ENCODE data around the gene IGIP.

Gene IGIP

DNA sequence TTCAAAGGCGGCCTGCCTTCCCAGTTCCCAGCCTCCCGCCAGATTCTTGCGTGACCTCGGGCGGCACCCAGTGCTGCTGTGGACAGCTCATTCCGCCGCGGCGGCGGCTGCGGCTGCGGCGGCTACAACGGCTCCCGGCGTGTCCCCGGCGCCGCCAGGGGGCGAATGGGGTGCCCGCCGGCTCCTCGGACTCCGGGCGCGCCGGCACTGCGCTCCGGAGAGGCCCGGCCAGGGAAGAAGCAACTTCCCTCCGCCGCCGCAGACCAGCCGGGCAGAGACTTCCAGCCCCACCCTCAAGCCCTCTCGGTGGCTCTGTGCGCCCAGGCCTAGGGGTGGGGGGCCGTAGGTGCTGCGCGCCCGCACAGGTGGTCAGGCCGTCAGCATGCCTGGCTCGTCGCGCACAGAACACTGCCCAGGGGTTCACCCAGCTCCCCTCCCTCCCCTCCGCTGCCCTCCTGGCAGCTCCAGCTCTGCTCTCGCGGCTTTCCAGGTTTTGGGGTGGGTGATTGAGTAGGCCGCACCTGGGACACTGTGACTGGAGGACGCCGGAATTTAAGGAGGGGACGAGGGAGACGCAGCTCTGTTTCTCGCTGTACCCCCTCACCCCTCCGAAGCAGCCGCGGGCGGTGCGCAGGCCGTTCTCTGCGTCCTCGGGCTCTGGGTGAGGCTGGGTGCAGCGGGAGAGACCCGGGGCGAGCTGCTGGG is 20.2 kb downstream of the IGIP start:
- under 1% methylated on average over 42 of the region's 64 CpGs for WGBS (ENCODE audit: insufficient coverage)
- CTCF ChIA-PET = interaction anchor here (0.7 to 7.6 kb wide), 21 partner anchors 10 to 97 kb away, joined by 3 to 129 read pairs (median 6); partner anchors contain the start of gene PURA
- DNase-seq = peak; percentile 61 to 83 (median 80)

GRCh38 chr5:140146523-140146842 is 20.7 kb downstream of the IGIP start:
- ChIA-PET POLR2A (no interaction called here), CTCF (interaction anchor here (0.8 to 7.6 kb wide), 20 partner anchors 9 to 98 kb away, joined by 3 to 129 read pairs (median 6); partner anchors contain the start of gene PURA)
- Histone ChIP-seq H3K36me3 (ENCODE audit: control insufficient read depth in 4 of 4, insufficient read depth in 4 of 4, low read length in 3 of 4) (no peaks in the 10 kb centered on the region), H3K27me3 (replicated peaks in 2 of 5; ENCODE audit: control insufficient read depth in 4 of 5, insufficient read depth in 5 of 5, low read length in 4 of 5) (peaks cover 2 to 39% (median 26%) of the 10 kb centered on the region in 5 experiments), H3K4me3 (ENCODE audit: control insufficient read depth in 1 of 7, extremely low read depth in 1 of 7, insufficient read depth in 4 of 7, low read depth in 2 of 7, low read length in 6 of 7) (peak overlapping the region in 6 of 7 experiments; percentile 18 to 79 (median 64)), H3K27ac (ENCODE audit: insufficient read depth in 1 of 2, low read depth in 1 of 2, low read length in 2 of 2, poor library complexity in 1 of 2, severe bottlenecking in 2 of 2) (no peak overlapping the region), H3K4me1 (ENCODE audit: control extremely low read depth in 1 of 4, control insufficient read depth in 4 of 4, insufficient read depth in 4 of 4, low read length in 3 of 4) (peaks cover 0 to 14% (median 12%) of the 10 kb centered on the region in 4 experiments), H3K9me3 (ENCODE audit: control extremely low read depth in 1 of 5, control insufficient read depth in 4 of 5, insufficient read depth in 2 of 5, low read depth in 1 of 5, low read length in 4 of 5) (no peaks in the 10 kb centered on the region)
- DNase-seq = no peak
- WGBS (ENCODE audit: insufficient coverage) = 14% methylated on average over 14 of the region's 14 CpGs

More for the DNA sequence above, 20.2 kb downstream of the IGIP start:
- Histone ChIP-seq H3K27ac (ENCODE audit: insufficient read depth in 1 of 2, low read depth in 1 of 2, low read length in 2 of 2, poor library complexity in 1 of 2, severe bottlenecking in 2 of 2) (no peak overlapping the region), H3K27me3 (replicated peaks in 2 of 5; ENCODE audit: control insufficient read depth in 4 of 5, insufficient read depth in 5 of 5, low read length in 4 of 5) (peaks cover 2 to 39% (median 26%) of the 10 kb centered on the region in 5 experiments), H3K4me1 (ENCODE audit: control extremely low read depth in 1 of 4, control insufficient read depth in 4 of 4, insufficient read depth in 4 of 4, low read length in 3 of 4) (peaks cover 0 to 14% (median 12%) of the 10 kb centered on the region in 4 experiments), H3K9me3 (ENCODE audit: control extremely low read depth in 1 of 5, control insufficient read depth in 4 of 5, insufficient read depth in 2 of 5, low read depth in 1 of 5, low read length in 4 of 5) (no peaks in the 10 kb centered on the region), H3K4me3 (ENCODE audit: control insufficient read depth in 1 of 7, extremely low read depth in 1 of 7, insufficient read depth in 4 of 7, low read depth in 2 of 7, low read length in 6 of 7) (peak overlapping the region; percentile 18 to 79 (median 58)), H3K36me3 (ENCODE audit: control insufficient read depth in 4 of 4, insufficient read depth in 4 of 4, low read length in 3 of 4) (no peaks in the 10 kb centered on the region)
- POLR2A ChIA-PET = no interaction called here

DNA sequence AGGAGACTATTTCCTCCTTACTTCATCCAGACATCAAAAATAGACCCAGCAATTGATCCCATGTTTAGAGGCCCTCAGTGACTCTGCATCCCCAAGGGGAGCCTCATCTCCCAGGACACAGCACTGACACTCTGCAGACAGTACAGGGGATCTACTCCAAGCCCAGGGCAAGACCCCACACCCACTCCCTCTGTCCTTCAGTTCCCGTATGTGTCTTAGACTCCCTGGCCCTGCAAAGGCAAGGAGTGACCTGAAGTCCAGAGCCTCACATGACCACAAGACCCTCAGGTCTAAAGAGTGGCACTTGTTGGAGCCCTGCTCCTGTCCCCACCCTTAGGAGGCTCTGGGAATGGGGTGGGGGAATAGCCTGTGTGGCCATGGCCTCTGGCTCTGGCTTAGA is 21.7 kb downstream of the IGIP start:
- Histone ChIP-seq H3K9me3 (ENCODE audit: control extremely low read depth in 1 of 5, control insufficient read depth in 4 of 5, insufficient read depth in 2 of 5, low read depth in 1 of 5, low read length in 4 of 5) (no peaks in the 10 kb centered on the region), H3K27me3 (replicated peaks in 2 of 5; ENCODE audit: control insufficient read depth in 4 of 5, insufficient read depth in 5 of 5, low read length in 4 of 5) (peaks cover 2 to 39% (median 26%) of the 10 kb centered on the region in 5 experiments), H3K4me1 (ENCODE audit: control extremely low read depth in 1 of 4, control insufficient read depth in 4 of 4, insufficient read depth in 4 of 4, low read length in 3 of 4) (peaks cover 0 to 14% (median 12%) of the 10 kb centered on the region in 4 experiments), H3K36me3 (ENCODE audit: control insufficient read depth in 4 of 4, insufficient read depth in 4 of 4, low read length in 3 of 4) (no peaks in the 10 kb centered on the region), H3K27ac (ENCODE audit: insufficient read depth in 1 of 2, low read depth in 1 of 2, low read length in 2 of 2, poor library complexity in 1 of 2, severe bottlenecking in 2 of 2) (no peak overlapping the region), H3K4me3 (ENCODE audit: control insufficient read depth in 1 of 7, extremely low read depth in 1 of 7, insufficient read depth in 4 of 7, low read depth in 2 of 7, low read length in 6 of 7) (no peak overlapping the region)
- POLR2A ChIA-PET = no interaction called here
- CTCF ChIA-PET = interaction anchor here (1.0 to 7.6 kb wide), 5 partner anchors 8 to 82 kb away, joined by 3 to 105 read pairs (median 14); no protein-coding TSS in a partner anchor
- WGBS (ENCODE audit: insufficient coverage) = 100% methylated on average over 1 of the region's 1 CpG
- DNase-seq = no peak

DNA sequence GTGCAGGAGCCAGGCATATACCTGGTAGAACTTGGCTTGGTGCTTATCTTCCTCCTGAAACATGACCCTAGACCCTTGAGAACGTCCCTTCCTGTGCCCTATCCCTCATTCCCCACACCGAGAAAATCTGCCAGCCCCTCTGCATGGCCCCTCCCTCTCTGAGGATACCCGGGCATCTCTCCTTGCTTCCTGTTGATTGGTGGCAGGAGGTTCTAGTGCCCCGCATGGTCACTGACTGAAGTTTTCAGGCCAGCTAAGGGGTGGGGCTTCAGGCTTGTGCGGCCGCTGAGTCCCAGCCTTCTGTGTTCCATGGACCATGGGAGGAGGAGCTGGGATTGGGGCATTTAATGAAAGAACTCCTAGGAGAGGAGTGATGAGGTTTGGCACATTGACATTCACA is 22.8 kb downstream of the IGIP start:
- Histone ChIP-seq H3K27ac (ENCODE audit: insufficient read depth in 1 of 2, low read depth in 1 of 2, low read length in 2 of 2, poor library complexity in 1 of 2, severe bottlenecking in 2 of 2) (no peak overlapping the region), H3K4me1 (ENCODE audit: control extremely low read depth in 1 of 4, control insufficient read depth in 4 of 4, insufficient read depth in 4 of 4, low read length in 3 of 4) (peaks cover 0 to 23% (median 16%) of the 10 kb centered on the region in 4 experiments), H3K36me3 (ENCODE audit: control insufficient read depth in 4 of 4, insufficient read depth in 4 of 4, low read length in 3 of 4) (no peaks in the 10 kb centered on the region), H3K4me3 (ENCODE audit: control insufficient read depth in 1 of 7, extremely low read depth in 1 of 7, insufficient read depth in 4 of 7, low read depth in 2 of 7, low read length in 6 of 7) (no peak overlapping the region), H3K27me3 (replicated peaks in 2 of 5; ENCODE audit: control insufficient read depth in 4 of 5, insufficient read depth in 5 of 5, low read length in 4 of 5) (peaks cover 2 to 39% (median 24%) of the 10 kb centered on the region in 5 experiments), H3K9me3 (ENCODE audit: control extremely low read depth in 1 of 5, control insufficient read depth in 4 of 5, insufficient read depth in 2 of 5, low read depth in 1 of 5, low read length in 4 of 5) (no peaks in the 10 kb centered on the region)
- ChIA-PET CTCF (interaction anchor here (1.5 to 7.6 kb wide), 2 partner anchors 7 to 75 kb away, joined by 3 to 105 read pairs; no protein-coding TSS in a partner anchor), POLR2A (no interaction called here)
- no peak for DNase-seq
- 41% methylated on average over 3 of the region's 6 CpGs for WGBS (ENCODE audit: insufficient coverage)

GRCh38 chr5:140150201-140150600 is 24.5 kb downstream of the IGIP start:
- ChIA-PET POLR2A (no interaction called here), CTCF (interaction anchor here (1.8 to 11.1 kb wide), 3 partner anchors 6 to 73 kb away, joined by 4 to 142 read pairs (median 105); no protein-coding TSS in a partner anchor)
- WGBS (ENCODE audit: insufficient coverage) = 100% methylated on average over 1 of the region's 2 CpGs
- Histone ChIP-seq H3K27ac (ENCODE audit: insufficient read depth in 1 of 2, low read depth in 1 of 2, low read length in 2 of 2, poor library complexity in 1 of 2, severe bottlenecking in 2 of 2) (no peak overlapping the region), H3K4me1 (ENCODE audit: control extremely low read depth in 1 of 4, control insufficient read depth in 4 of 4, insufficient read depth in 4 of 4, low read length in 3 of 4) (peaks cover 0 to 23% (median 16%) of the 10 kb centered on the region in 4 experiments), H3K4me3 (ENCODE audit: control insufficient read depth in 1 of 7, extremely low read depth in 1 of 7, insufficient read depth in 4 of 7, low read depth in 2 of 7, low read length in 6 of 7) (no peak overlapping the region), H3K36me3 (ENCODE audit: control insufficient read depth in 4 of 4, insufficient read depth in 4 of 4, low read length in 3 of 4) (no peaks in the 10 kb centered on the region), H3K27me3 (replicated peaks in 2 of 5; ENCODE audit: control insufficient read depth in 4 of 5, insufficient read depth in 5 of 5, low read length in 4 of 5) (peaks cover 2 to 35% (median 22%) of the 10 kb centered on the region in 5 experiments), H3K9me3 (ENCODE audit: control extremely low read depth in 1 of 5, control insufficient read depth in 4 of 5, insufficient read depth in 2 of 5, low read depth in 1 of 5, low read length in 4 of 5) (no peaks in the 10 kb centered on the region)
- DNase-seq = no peak

DNA sequence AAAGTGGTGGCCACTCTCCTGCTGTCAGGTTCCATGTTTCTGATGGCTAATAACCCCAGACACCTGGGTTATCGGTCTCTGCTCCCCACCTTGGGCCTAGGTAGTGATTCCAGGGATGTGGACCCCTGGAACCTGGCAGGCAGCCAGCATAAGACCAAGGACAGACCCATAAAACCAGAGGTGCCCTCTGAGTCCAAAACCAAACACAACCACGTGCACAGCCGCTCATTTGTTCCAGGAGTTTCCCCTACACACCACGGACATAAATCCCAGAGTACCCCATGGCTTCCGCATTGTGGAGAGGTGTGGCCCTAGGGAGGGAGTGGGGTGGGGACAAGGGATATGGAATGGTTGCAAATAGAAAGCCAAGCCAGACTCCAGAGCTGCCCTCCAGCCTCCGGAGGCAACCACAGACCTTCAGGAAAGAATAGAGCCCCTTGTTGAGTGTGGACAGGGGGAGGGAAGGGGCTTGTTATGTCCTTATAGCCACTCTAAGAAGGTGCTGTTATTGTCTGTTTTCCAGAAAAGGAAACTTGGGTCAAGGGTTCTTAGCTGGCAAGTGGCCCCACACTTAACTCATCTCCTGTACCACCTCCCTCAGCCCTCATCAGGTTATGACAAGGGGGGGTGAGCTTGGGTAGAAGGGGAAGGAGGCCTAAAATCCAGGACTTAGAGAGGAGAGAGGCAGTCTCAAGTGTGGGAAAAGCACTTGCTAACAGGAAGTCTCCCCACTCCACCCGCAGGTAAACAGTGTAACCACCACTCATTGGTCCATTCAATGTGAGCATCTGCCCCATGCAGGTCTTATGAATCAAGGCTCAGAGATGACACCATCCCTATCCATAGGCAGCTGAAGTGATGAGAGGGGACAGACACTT is 25.6 kb downstream of the IGIP start:
- H3K9me3 ChIP-seq (ENCODE audit: control extremely low read depth in 1 of 5, control insufficient read depth in 4 of 5, insufficient read depth in 2 of 5, low read depth in 1 of 5, low read length in 4 of 5) = no peaks in the 10 kb centered on the region
- H3K4me3 ChIP-seq (ENCODE audit: control insufficient read depth in 1 of 7, extremely low read depth in 1 of 7, insufficient read depth in 4 of 7, low read depth in 2 of 7, low read length in 6 of 7) = no peak overlapping the region
- peaks cover 0 to 12% (median 6%) of the 10 kb centered on the region in 4 experiments for H3K4me1 ChIP-seq (ENCODE audit: control extremely low read depth in 1 of 4, control insufficient read depth in 4 of 4, insufficient read depth in 4 of 4, low read length in 3 of 4)
- H3K27me3 ChIP-seq (replicated peaks in 2 of 5; ENCODE audit: control insufficient read depth in 4 of 5, insufficient read depth in 5 of 5, low read length in 4 of 5) = peaks cover 2 to 23% (median 17%) of the 10 kb centered on the region in 5 experiments
- no peaks in the 10 kb centered on the region for H3K36me3 ChIP-seq (ENCODE audit: control insufficient read depth in 4 of 4, insufficient read depth in 4 of 4, low read length in 3 of 4)
- no peak for DNase-seq
- POLR2A ChIA-PET = interaction anchor here (0.6 kb wide), 1 partner anchor 107 kb away, joined by 5 read pairs; no protein-coding TSS in a partner anchor
- CTCF ChIA-PET = interaction anchor here (1.3 to 11.1 kb wide), 6 partner anchors 7 to 108 kb away, joined by 3 to 142 read pairs (median 5); partner anchors contain the start of gene NRG2
- H3K27ac ChIP-seq (ENCODE audit: insufficient read depth in 1 of 2, low read depth in 1 of 2, low read length in 2 of 2, poor library complexity in 1 of 2, severe bottlenecking in 2 of 2) = no peak overlapping the region
- 96% methylated on average over 2 of the region's 7 CpGs for WGBS (ENCODE audit: insufficient coverage)
